ENCODE data around the gene EEF1A2. TPM values are rescaled to one million over a fixed set of nuclear protein-coding genes. Genes with fewer than 3 reads are reported as not detected.
A peak's percentile ranks its signal among the peaks of the same experiment; 100 is the strongest.

Gene EEF1A2
- polyA plus RNA-seq, 3 donors = 0.79 to 1.6 (median 1.1) TPM

DNA sequence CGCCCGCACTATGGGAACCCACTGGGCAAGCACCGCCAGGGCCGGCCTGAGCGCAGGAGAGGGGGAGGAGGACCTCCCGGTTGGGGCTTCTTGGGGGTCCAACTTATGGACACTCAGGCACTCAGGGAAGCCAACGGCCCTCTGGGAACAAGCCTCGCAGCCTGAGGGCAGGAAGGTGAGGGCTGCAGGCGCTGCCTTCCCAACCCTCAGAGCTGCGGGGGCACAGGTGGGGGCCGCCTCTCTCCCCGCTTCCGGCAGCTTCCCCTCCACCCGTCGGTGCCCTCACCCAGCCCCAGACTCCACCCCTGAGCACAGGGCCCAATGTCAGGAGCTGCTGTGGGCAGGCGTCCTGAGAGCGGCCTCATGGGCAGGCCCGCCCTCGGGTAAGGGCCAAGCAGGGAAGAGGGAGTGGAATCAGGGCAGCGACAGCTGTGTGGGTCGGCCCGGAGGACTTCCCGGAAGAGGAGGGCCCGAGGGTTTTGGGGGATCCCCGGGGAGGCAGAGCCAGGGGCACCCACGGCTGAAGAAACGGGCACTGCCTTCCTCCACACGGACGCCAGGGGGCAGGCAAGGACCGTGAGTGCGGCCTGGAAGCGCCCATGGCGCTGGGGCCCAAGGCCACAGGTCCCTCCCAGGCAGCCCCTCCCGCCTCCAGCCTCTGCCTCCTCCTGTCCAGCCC is 38.8 kb upstream of the EEF1A2 start:
- peak in 2 of 3 donors; percentile 65 to 73 for DNase-seq (ENCODE audit: low read depth in 3 of 3, low spot score in 2 of 3)

DNA sequence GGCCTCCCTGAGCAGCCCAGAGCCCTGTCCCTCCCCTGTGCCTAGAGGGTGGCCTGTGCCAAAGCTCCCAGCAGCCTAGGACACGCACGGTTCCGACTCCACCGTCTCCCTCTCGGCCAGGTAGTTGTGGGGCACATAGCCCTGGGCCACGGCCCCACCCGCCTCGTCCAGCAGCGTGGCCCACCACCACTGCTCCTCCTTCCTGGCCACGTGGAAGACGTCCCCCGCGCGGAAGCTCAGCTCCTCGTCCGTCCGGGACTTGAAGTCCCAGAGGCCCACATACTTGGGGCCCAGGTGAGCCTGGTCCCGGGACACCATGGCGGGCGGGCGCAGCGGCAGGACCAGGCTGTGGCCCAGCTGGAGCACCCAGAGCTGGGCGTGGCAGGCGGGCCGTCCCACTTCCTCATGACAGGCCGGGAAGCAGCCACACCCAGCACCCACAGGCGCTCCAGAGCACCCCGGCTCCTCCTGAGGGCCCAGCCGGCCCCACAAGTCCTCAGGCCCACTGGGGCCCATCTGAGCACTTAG is 38.2 kb upstream of the EEF1A2 start, which contains the start of gene PTK6:
PTK6 (minus strand) TSS at position 380 of the 528 bp plus-strand sequence; CDS start at position 318, 62 bp downstream.
- no peak for DNase-seq (ENCODE audit: low read depth in 3 of 3, low spot score in 2 of 3)

DNA sequence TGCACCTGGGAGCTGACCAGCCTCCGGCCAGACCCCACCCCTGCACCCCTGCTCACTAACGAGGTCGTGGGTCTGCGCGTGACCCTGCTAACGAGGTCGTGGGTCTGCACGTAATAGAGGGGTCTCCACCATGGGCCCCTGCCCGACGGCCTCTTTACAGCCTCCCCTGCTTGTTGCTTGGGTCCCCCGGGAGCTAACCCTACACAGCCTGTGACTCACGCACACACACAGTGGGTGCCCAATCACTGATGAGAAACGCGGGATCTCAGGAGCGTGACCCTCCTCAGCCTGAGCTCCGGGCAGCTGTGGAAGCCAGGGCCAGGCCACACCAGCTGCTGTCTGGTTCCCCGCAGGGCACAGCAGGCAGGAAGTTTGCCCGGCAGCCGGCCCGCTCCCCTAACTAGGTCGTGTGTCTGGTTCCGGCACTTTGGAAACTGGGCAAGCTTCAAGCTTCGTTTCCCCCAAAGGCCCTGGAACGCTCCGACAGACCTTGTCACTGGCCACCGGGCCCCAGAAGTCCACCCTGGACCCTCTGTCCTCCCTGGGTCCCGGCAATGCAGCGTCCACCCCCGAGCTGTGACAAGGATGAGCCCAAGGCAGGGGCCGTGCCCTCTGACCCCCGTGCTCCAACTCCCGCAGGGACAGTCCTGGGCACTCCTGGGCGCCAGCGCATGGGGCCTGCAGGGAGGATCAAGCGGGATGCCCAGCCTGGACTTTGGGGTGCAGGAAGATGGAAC is 37.5 kb upstream of the EEF1A2 start:
- DNase-seq (ENCODE audit: low read depth in 3 of 3, low spot score in 2 of 3) = no peak

DNA sequence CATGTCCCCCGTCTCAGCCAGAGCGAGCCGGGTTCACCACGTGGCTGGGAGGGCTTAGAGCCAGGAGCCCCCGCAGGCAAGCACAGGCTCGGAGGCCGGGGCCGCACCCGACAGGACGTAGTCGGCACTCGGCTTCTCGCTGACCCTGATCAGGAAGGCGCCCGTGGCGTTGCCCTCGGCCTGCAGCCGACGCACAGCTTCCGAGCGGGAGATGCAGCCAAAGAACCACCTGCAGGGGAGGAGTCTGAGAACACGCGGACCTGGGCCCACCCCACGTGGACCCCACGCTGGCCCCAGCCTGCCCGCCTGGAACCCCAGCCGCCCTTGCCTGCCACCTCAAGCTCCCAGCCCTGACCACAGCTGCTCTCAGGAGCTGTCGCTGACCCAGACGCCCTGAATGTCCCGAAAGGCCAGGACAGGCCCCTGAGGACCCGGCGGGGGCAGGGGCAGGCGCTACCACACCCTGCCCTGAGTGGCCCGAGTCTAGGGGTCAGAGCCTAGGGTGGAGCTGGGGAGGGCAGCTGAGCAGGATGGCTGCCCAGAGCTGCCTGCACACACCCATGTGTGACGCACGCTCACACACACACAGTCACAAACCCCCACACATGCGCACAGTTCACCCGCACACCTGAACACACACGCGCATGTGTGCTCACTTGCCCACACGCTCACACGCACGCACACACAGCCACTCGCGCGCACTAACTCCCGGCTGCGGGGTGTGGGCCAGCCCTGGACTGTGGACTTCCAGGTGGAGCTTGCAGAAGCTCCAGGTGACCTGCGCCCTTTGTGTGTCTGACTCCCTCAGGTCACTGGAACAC is 36.2 kb upstream of the EEF1A2 start:
- DNase-seq (ENCODE audit: low read depth in 3 of 3, low spot score in 2 of 3) = no peak

DNA sequence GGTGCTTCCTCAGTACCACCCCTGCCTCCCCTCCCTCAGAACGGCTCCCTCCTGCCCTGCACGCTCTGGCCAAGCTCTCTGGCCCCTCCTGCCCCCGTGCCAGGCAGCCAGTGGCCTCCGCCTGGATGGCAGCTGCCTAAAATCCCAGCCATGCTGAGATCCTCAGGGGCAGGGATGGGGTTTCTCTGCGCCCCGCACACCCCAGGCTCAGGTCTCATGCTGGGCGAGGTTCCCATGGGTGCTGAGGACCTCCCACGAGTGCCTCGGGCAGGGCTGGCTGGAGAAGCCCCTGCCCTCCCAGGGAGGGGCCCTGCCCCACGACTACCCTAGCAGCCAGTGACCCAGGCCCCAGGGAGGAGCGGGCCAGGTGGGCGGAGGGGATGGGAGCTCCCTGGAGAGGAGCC is 35.5 kb upstream of the EEF1A2 start:
- DNase-seq (ENCODE audit: low read depth in 3 of 3, low spot score in 2 of 3) = no peak

DNA sequence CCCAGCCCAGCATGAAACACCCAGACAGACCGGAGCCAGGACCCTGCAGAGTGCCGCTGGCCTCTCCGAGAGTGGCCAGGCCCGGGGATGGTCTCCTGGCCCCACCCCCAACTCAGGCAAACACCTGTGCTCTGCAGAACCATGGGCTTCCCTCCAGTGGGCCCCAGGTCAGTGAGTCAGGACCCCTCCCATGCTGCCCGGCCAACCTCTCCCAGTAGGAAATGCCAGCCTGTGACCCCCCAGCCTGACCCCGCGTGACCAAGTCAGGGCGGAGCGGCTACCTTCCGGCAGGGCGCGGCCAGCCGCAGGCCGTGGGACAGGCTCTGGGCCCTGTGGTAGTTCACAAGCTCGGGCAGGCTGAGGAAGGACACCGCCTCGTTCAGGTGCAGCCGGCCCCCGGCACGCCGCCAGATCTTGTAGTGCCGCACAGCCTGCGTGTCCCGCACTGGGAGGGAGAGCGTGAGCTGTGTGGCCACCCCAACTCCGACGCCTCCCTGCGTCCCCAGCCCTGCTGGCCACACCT is 35.0 kb upstream of the EEF1A2 start:
- DNase-seq (ENCODE audit: low read depth in 3 of 3, low spot score in 2 of 3) = no peak

DNA sequence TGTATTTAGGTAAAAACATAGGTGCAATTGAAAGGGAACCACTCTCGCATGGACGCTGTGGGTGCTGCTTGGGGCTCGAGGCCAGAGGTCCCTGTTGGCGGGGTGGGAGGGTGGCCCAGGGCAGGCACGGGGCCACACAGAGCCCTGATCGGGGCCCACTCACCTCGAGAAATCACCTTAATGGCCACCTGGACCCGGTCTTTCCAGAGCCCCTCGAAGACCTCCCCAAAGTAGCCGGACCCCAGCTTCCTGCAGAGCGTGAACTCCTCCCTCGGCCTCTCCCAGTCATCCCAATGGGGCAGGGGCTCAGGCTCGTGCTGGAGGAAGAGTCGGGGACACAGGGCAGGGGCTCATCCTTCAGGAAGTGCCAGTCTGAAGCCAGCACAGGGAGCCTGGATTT is 34.5 kb upstream of the EEF1A2 start:
- no peak for DNase-seq (ENCODE audit: low read depth in 3 of 3, low spot score in 2 of 3)

DNA sequence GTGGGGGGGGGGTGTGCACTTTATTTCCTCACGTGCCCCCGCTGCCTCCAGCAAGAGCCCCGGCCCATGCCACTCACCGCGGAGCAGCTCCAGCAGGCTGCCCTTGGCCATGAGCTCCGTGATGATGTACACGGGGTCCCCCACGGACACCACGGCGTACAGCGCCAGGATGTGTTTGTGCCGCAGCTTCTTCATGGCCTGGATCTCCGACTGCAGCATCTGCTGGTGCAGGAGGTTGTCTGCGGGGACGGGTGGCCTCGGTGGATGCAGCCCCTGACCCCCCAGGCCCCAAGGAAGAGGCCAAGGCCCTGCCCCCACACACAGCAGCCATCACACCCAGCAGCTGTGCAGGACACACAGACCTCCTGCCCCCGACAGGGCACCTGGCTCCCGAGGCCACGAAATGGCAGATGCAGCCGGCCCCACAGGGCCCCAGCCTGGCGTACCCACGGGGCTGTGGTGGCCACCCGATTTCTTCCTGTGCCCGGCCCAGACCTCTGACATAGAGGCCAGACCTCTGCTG is 33.6 kb upstream of the EEF1A2 start:
- DNase-seq (ENCODE audit: low read depth in 3 of 3, low spot score in 2 of 3) = no peak

DNA sequence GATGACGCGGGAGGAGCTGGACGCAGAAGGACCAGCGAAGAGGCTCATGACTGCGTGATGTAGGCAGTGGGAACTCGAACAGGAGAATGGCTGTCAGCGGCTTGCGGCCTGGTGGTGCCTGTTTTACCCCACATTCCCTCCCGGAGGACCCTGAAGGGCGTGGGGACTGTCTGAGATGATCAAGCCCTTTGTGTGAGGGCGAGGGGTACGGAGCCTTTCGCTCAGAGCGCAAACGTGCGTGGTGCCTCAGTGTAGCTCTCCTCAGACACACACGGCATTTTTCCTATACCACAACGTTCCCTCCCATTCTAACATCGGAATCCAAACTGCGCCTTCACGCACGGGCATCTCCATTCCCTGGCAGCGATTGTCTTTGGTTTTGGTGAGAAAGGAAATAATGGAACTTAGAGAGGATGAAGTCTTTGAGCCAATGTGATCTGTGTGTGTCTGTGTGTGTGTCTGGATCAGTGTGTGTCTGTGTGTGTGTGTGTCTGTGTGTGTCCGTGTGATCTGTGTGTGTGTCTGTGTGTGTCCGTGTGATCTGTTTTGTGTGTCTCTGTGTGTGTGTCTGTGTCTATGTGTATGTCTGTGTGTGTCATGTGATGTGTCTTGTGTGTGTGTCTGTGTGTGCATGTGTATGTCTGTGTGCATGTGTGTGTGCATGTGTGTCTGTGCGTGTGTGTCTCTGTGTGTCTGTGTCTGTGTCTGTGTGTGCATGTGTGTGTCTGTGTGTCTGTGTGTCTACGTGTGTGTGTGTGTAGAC is 33.0 kb upstream of the EEF1A2 start:
- no peak for DNase-seq (ENCODE audit: low read depth in 3 of 3, low spot score in 2 of 3)

DNA sequence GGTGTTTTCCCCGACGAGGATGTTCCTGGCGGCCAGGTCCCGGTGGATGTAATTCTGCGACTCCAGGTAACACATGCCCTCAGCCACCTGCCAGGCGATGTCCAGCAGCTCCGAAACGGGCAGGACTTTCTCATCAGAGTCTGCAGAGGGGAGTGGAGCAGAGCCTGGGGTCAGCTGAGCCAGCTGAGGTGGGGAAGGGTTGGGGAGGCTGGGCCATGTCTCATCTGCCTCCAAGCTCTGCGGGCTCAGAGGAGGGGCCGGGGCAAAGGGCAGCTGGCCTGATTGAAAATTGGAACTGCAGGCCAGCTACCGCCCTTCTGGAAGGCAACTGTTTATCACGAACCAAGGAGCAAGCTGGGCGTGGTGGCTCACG is 31.9 kb upstream of the EEF1A2 start:
- no peak for DNase-seq (ENCODE audit: low read depth in 3 of 3, low spot score in 2 of 3)

DNA sequence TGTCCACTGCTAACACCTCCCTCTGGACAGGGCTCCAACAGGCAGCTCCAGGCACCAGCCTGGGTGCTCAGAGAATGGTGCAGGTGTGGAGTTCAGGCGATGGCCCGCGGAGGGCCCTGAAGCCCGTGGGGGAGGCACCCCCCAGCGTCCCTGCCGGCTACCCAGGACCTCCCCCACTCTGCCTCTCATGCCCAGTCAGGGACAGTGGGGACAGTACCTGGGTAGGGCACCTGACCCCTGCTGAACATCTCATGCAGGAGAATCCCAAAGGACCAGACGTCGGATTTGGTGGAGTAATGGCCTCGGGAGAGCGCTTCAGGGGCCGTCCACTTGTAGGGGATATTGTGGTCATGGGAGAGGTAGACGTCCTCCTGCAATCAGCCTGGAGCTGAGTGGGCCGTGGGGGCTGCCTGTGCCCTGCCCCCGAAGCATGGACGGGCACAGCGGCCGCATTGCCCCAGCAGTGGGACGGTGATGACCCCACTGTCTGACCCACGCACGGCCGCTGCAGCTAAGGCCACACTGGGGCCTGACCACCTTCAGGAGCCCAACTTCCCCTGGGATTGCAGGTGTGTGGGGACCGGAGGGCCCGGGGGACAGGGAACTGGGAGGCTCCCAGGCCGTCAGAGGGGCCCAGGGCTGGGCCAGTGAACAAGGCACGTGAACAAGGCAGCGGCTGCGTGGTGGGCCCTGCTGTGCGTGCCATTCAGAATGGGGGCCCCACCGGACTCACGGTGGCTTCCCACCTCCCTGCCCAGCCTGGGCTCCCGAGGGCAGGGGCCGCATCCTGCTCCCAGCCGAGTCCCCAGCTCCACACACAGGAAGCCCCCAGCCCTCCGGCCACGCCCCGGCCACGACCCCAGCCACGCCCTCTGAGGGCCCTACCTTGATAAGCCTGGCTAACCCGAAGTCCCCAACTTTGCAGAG is 31.2 kb upstream of the EEF1A2 start:
- no peak for DNase-seq (ENCODE audit: low read depth in 3 of 3, low spot score in 2 of 3)

DNA sequence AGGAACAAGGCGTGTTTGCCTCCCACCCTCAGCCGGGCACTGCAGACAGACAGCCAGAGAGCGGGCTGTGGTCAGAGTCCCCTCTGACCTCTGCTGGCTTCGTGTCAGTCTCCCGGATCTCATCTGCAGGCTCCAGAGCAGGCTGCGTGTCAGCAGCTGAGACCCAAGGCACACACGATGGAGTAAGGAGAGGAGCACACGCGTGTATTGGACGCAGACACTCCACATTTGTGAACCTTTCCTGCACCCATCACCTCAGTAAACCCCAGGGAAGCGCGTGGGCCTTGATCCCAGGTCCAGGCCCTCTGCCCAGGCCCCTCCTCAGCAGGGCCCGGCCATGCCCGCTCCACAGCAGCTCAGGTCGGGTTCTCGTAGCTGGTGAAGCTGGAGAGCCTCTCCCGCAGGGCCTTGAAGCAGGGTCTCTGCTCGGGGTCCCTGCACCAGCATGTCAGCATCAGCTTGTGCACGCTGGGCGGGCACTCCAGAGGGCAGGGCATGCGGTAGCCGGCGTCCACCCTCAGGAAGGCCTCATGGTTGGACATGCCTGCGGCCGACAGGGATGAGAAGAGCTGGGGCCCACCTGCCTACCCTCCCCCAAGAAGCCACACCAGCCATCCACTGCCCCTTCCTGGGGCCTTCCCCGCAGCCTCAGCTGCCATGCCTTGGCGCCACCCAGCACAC is 30.4 kb upstream of the EEF1A2 start:
- no peak for DNase-seq (ENCODE audit: low read depth in 3 of 3, low spot score in 2 of 3)

DNA sequence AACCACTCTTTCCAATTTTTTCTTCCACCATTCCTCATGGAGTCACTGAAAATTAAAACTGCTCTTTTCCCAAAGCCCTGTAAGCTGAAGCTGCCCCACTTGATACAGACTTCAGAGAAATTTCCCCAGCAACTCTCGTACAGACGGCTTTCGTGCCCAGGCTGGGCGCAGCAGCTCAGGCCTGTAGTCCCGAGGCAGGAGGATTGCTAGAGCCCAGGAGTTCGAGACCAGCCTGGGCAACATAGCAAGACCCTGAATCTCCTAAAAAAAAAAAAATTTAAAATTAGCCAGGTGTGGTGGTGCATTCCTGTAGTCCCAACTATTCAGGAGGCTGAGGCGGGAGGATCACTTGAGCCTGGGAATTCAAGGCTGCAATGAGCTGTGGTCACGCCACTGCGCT is 28.3 kb upstream of the EEF1A2 start:
- DNase-seq (ENCODE audit: low read depth in 3 of 3, low spot score in 2 of 3) = no peak

DNA sequence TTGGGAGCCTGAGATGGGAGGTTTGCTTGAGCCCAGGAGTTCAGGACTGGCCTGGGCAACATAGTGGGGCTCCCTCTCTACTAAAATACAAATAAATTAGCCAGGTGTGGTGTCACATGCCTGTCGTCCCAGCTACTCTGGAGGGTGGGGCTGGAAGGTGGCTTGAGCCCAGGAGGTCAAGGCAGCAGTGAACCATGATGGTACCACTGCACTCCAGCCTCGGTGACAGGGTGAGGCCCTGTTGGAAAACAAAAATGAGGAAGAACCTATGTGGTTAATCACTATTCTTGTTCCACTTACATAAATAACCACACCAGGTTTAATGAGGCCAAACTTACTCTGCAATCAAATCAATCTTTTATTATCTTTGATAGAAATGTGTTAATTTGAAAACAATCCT is 27.1 kb upstream of the EEF1A2 start:
- DNase-seq (ENCODE audit: low read depth in 3 of 3, low spot score in 2 of 3) = no peak

DNA sequence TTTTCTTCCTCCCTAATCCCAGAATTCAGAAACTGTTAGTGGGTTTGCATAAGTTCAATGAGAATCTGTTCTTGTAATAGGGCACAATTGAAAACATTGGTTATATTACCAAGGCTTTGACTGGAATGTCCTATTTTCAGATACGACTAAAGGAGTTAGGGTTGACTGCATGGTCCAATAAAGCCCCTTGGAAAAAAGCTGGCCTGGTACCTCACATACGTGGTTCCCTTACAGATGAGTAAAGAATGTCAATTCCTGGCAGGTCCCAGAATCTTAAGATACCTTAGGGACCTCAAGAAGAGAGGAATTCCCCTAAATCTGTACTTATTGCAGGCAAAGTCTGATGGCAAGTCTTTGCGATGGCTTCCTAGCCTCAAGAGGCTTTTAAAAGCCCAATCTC is 26.3 kb upstream of the EEF1A2 start:
- DNase-seq (ENCODE audit: low read depth in 3 of 3, low spot score in 2 of 3) = no peak

DNA sequence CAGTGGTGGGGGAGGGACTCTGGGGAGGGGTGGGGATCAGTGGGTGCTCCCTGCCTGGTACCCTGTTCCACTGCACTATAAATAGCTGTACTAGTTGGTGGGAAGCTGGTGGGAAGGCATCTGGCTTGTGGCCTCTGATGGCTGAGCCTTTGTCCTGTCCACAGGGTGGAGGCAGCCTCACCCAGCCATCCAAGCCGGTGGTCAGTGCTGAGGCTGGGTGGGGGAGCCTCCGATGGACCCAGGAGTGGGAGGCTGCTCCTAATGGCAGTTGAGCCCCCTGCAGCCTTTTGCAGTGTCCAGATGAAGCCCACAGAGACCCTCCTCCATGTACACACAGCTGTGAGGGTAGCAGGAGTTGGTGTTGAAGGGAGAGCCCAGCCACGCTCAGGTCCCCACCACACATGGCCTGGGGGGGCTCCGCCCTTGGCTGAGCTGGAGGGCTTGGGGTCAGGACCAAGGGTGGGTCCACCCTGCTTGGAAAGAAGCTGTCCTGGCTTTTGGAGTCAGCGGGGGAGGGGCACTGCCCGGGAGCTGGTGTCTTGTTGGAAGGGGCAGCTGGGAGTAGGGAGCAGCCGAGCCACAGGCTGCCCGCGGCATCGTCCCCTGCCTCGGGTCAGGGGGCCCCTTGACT is 24.2 kb upstream of the EEF1A2 start:
- DNase-seq (ENCODE audit: low read depth in 3 of 3, low spot score in 2 of 3) = no peak

DNA sequence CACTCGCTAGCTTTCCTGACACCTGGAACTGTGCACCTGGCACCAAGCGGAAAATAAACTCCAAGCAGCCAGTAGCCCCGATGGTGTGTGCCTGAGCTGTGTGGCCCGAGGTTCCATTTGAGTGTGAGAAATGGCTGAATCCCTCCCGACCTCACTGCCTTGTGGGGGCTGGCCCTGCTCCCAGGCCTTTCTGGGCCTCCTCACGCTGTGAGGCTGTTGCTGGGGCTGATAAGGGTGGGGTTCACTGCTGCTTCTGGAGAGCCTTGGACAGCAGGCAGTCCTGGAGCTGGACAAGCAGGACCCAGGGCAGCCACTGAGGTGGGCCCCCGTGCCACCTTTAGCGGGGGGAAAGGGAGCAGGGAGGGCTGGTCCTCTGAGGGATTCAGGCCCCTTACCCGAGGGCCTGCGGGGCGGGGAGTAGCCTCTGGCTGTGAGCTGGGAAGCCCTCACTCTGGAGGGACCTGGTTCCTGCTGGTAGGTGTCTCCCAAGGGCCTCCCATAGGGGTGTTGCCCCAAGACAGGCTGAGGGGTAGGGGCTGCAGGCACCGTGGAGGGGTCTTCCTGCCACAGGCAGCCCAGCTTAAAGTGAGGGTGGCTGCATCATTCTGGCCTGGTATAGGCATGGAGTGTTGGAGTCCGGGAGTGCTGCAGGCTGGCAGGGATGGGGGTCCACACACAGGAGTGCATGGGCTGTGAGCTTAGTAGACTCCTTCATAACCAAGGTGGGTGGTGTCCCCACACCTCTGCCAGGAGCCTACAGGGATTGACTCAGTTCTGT is 23.4 kb upstream of the EEF1A2 start:
- no peak for DNase-seq (ENCODE audit: low read depth in 3 of 3, low spot score in 2 of 3)

All from right renal cortex interstitium (tissue), 3 donors.